Right atrium auricular region (tissue), 2 donors: ENCODE results near the gene MRPL30. TPM values are rescaled to one million over a fixed set of nuclear protein-coding genes. Genes with fewer than 3 reads are reported as not detected.
"Not testable (repeated sequence)": the region's sequence is repeated elsewhere in the genome, so short reads cannot be mapped to it uniquely, and the experiment has no call there.

ENCODE experiments used
- DNase-seq: peaks from one replicate; pipeline ENCODE4 v3.0.0-alpha.2; 2019; ENCODE audit warnings: low spot score
- H3K27ac ChIP-seq, 2 donors: fragments of 200-600 bp; sonication (generic); 1 replicate in 1 of 2; 2 replicates in 1 of 2; pipeline ENCODE4 v1.5.1; 2016 to 2019
- H3K27me3 ChIP-seq, 2 donors: fragments of 200-600 bp; sonication (generic); one replicate each; pipeline versions ENCODE4 v1.5.1 to v1.6.0; 2017 to 2019
- H3K36me3 ChIP-seq: fragments of 200-600 bp; sonication (generic); one replicate; pipeline ENCODE4 v1.5.1; 2016
- H3K4me1 ChIP-seq, 2 donors: fragments of 200-600 bp; sonication (generic); one replicate each; pipeline versions ENCODE4 v1.5.1 to v1.6.0; 2017 to 2019
- H3K4me3 ChIP-seq, 2 donors: fragments of 200-600 bp; sonication (generic); 1 replicate in 1 of 2; 2 replicates in 1 of 2; pipeline ENCODE4 v1.5.1; 2017 to 2019; ENCODE audit warnings: mild to moderate bottlenecking in 1 of 2, moderate library complexity in 1 of 2
- H3K9me3 ChIP-seq, 2 donors: fragments of 200-600 bp; sonication (generic); one replicate each; pipeline ENCODE4 v1.5.1; 2019
- total RNA-seq, 2 donors: library from RNA; depleted of rRNA; stranded (reverse); fragments of >200 nt; gene quantifications; one replicate each; pipeline ENCODE4 v1.1.0, GENCODE V29; 2016
- TF ChIP-seq, protein P1 (sequence below), 2 donors: fragments of 200-600 bp; sonication (generic); IDR thresholded peaks; one replicate each; pipeline ENCODE4 v1.5.1; 2019; ENCODE audit warnings: antibody characterized with exemption in 2 of 2

MRPL30 gene
- total RNA-seq, 2 donors from 2014 or later, result 18.8 to 37.8 TPM

DNA sequence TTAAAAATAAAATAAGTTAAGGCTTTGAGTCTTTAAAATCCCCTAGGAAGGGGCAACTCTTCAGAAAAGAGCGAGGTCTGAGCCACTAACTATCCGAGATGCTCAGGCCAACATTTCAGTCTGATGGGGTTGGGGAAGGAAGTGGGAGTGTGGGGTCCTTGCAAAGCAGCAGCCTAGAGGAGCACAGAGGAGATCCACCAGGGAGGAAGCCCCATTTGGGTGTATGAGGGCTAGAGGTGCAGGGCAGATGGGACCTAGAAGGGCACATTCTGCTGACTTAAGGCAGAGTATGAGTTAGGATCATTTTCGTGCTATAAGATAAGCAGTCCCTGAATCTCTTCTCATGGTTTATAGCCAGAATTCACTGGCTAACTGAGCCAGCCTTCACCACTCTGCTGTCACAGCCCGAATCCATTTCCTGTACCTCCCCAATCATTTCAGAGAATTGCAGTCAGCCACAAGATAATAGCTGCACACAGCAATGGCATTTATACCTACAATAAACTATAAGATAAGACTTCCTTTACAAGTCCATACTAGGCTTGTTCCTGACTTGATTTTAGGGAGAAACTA is 37.0 kb downstream of the MRPL30 start:
- no peak overlapping the region for H3K27ac ChIP-seq
- TF ChIP-seq, protein P1, sequence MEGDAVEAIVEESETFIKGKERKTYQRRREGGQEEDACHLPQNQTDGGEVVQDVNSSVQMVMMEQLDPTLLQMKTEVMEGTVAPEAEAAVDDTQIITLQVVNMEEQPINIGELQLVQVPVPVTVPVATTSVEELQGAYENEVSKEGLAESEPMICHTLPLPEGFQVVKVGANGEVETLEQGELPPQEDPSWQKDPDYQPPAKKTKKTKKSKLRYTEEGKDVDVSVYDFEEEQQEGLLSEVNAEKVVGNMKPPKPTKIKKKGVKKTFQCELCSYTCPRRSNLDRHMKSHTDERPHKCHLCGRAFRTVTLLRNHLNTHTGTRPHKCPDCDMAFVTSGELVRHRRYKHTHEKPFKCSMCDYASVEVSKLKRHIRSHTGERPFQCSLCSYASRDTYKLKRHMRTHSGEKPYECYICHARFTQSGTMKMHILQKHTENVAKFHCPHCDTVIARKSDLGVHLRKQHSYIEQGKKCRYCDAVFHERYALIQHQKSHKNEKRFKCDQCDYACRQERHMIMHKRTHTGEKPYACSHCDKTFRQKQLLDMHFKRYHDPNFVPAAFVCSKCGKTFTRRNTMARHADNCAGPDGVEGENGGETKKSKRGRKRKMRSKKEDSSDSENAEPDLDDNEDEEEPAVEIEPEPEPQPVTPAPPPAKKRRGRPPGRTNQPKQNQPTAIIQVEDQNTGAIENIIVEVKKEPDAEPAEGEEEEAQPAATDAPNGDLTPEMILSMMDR (IDR thresholded peaks at IDR 0.05), result no peak
- H3K4me3 ChIP-seq, result no peak overlapping the region
- H3K27me3 ChIP-seq, result no peaks in the 10 kb centered on the region
- DNase-seq, result no peak
- H3K9me3 ChIP-seq, result no peaks in the 10 kb centered on the region
- H3K4me1 ChIP-seq, result no peaks in the 10 kb centered on the region
- no peaks in the 10 kb centered on the region for H3K36me3 ChIP-seq

DNA sequence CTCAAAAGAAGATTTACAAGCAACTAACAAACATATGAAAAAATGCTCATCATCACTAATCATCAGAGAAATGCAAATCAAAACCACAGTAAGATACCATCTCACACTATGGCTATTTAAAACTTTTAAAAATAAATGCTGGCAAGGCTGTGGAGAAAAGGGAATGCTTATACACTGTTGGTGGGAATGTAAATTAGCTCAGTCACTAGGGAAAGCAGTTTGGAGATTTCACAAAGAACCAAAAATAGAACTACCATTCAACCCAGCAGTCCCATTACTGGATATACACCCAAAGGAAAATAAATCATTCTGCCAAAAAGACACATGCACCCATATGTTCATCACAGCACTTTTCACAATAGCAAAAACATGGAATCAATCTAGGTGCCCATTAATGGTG is 52.2 kb downstream of the MRPL30 start:
- H3K9me3 ChIP-seq, H3K27ac ChIP-seq, H3K27me3 ChIP-seq, H3K4me1 ChIP-seq, H3K36me3 ChIP-seq, H3K4me3 ChIP-seq, DNase-seq: not testable (repeated sequence)

DNA sequence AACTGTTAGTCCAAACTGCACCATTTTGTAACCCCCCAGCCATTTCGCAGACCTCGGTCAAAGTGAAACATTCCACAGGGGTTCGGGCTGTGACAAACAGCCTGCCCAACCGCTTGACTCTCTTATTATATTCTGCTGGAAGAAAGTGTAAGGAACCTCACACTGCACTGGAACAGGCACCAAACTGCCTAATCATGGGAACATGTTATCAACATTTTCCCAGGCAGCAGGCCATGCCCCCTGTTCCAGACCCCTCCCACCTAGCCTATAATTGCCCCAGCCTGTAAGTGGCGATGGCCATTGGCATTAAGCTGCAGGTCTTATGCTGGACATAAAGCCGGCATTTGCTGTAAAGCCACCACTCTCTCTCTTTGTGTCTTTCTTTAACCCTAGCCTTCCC is 57.6 kb downstream of the MRPL30 start:
- Histone ChIP-seq H3K4me1 (no peaks in the 10 kb centered on the region), H3K27me3 (no peaks in the 10 kb centered on the region), H3K4me3 (no peak overlapping the region), H3K27ac (no peak overlapping the region), H3K36me3 (no peaks in the 10 kb centered on the region), H3K9me3 (no peaks in the 10 kb centered on the region)
- TF ChIP-seq, protein P1 (IDR thresholded peaks at IDR 0.05), result no peak
- DNase-seq, result no peak

DNA sequence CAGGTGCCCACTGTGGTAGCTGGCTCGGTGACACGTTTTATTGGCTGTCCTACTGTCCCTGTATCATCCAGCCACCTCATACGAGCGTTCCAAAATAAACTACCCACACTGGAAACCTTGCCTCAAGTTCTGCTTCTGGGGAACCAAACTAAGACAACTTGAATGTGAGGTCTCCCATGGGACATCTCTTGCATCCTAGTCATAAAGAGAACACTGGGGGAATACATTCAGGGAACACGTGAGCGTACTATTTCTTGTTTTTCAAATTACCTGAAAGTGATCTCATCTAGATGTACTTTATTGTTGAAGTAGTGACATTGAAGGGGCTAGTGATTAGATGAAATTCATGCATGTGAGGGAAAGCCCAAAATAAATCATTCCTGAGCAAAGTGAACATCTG is 59.4 kb downstream of the MRPL30 start:
- TF ChIP-seq, protein P1 (IDR thresholded peaks at IDR 0.05), result no peak
- no peak for DNase-seq

DNA sequence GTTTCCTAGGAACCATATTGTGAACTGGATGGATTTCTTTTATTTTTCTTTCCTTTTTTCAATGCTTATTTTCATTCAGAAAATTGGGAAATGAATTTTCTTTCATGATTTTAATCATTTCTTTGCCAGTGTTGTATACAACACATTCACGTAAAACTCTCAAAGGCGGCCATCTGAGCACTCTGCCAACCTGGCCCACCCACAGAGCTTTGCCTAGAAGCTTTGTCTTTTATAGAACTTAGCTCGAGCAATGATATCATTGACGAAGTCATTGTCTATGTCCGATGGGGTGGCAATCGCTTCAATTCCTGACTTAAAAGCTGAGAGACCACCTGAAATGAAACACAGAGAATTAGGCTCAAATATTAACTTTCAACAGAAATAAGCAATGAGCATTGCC is 61.2 kb downstream of the MRPL30 start:
- no peaks in the 10 kb centered on the region for H3K27me3 ChIP-seq
- H3K9me3 ChIP-seq, result no peaks in the 10 kb centered on the region
- H3K27ac ChIP-seq, result no peak overlapping the region
- TF ChIP-seq, protein P1 (IDR thresholded peaks at IDR 0.05), result no peak
- no peak for DNase-seq
- H3K36me3 ChIP-seq, result no peaks in the 10 kb centered on the region
- no peaks in the 10 kb centered on the region for H3K4me1 ChIP-seq
- H3K4me3 ChIP-seq, result no peak overlapping the region

More for the DNA sequence above, 59.4 kb downstream of the MRPL30 start:
- H3K27me3 ChIP-seq, result no peaks in the 10 kb centered on the region
- H3K36me3 ChIP-seq, result no peaks in the 10 kb centered on the region
- H3K4me3 ChIP-seq, result no peak overlapping the region
- H3K4me1 ChIP-seq, result no peaks in the 10 kb centered on the region
- no peak overlapping the region for H3K27ac ChIP-seq
- H3K9me3 ChIP-seq, result no peaks in the 10 kb centered on the region

Other genes with a start within 250 kb of the MRPL30 start
- 1 to 10 TPM; 5.3 to 7.4 TPM for gene CRACDL, start 245.0 kb upstream of the MRPL30 start, total RNA-seq
- not detected for gene C2orf15, start 39.5 kb upstream of the MRPL30 start, total RNA-seq
- gene TSGA10, start 26.2 kb upstream of the MRPL30 start, total RNA-seq, result 1 to 10 TPM; 1.5 to 7.0 TPM
- 1 to 10 TPM; 5.1 to 5.2 TPM for gene LIPT1, start 26.2 kb upstream of the MRPL30 start, total RNA-seq
- gene MITD1, start 126 bp upstream of the MRPL30 start, total RNA-seq, result 10 to 100 TPM; 11.8 to 25.9 TPM
- not detected for gene LYG2, start 74.5 kb downstream of the MRPL30 start, total RNA-seq
- under 1 TPM in 1 of 2 donors, not detected in 1; 0.75 TPM for gene LYG1, start 120.0 kb downstream of the MRPL30 start, total RNA-seq
- 10 to 100 TPM; 21.4 to 28.9 TPM for gene TXNDC9, start 155.1 kb downstream of the MRPL30 start, total RNA-seq
- 10 to 100 TPM; 50.7 to 81.0 TPM for gene EIF5B, start 156.2 kb downstream of the MRPL30 start, total RNA-seq